HG02970 (cell line): ENCODE measurements around the gene TMEM167A.

Experiments used
- ATAC-seq: cut with Tn5 transposase; IDR thresholded peaks from one replicate; pipeline ENCODE4 v1.9.1; 2021; ENCODE audit warnings: mild to moderate bottlenecking, moderate library complexity, moderate number of reproducible peaks; ENCODE audit not compliant: unreplicated experiment, low FRiP score

TMEM167A gene

GRCh38 chr5:83076742-83077661 is at the start of gene TMEM167A, which contains the start of gene XRCC4:
TMEM167A (minus strand) TSS chr5:83077394; CDS start chr5:83077323, 71 bp downstream.
XRCC4 (plus strand) TSS chr5:83077547; CDS start chr5:83104920, 27,373 bp downstream.
- peak; percentile 98 for ATAC-seq

GRCh38 chr5:83126501-83126900 is 49.3 kb upstream of the TMEM167A start:
- ATAC-seq: no peak

GRCh38 chr5:83125560-83125959 is 48.4 kb upstream of the TMEM167A start:
- ATAC-seq: no peak

GRCh38 chr5:83124593-83124992 is 47.4 kb upstream of the TMEM167A start:
- no peak for ATAC-seq

GRCh38 chr5:83118976-83119375 is 41.8 kb upstream of the TMEM167A start:
- ATAC-seq: no peak

- no peak for ATAC-seq
Measured at GRCh38 chr5:83118471-83118870, 41.3 kb upstream of the TMEM167A start.

- ATAC-seq: no peak
Measured at GRCh38 chr5:83115816-83116215, 38.6 kb upstream of the TMEM167A start.

- no peak for ATAC-seq
Measured at GRCh38 chr5:83109380-83109779, 32.2 kb upstream of the TMEM167A start.

- no peak for ATAC-seq
Measured at GRCh38 chr5:83107692-83108420, 30.7 kb upstream of the TMEM167A start.

GRCh38 chr5:83104021-83104420 is 26.8 kb upstream of the TMEM167A start:
- ATAC-seq: no peak

- ATAC-seq: no peak
Measured at GRCh38 chr5:83102364-83102980, 25.3 kb upstream of the TMEM167A start.

GRCh38 chr5:83101514-83101913 is 24.3 kb upstream of the TMEM167A start:
- ATAC-seq: no peak

GRCh38 chr5:83099445-83099844 is 22.3 kb upstream of the TMEM167A start:
- ATAC-seq: no peak

- no peak for ATAC-seq
Measured at GRCh38 chr5:83099001-83099400, 21.8 kb upstream of the TMEM167A start.

GRCh38 chr5:83097689-83098231 is 20.6 kb upstream of the TMEM167A start:
- no peak for ATAC-seq

- no peak for ATAC-seq
Measured at GRCh38 chr5:83096660-83097339, 19.6 kb upstream of the TMEM167A start.

GRCh38 chr5:83095957-83096539 is 18.9 kb upstream of the TMEM167A start:
- ATAC-seq: no peak

- no peak for ATAC-seq
Measured at GRCh38 chr5:83095163-83095956, 18.2 kb upstream of the TMEM167A start.

GRCh38 chr5:83093692-83094091 is 16.5 kb upstream of the TMEM167A start:
- no peak for ATAC-seq
